Tibial nerve (tissue), 4 donors: ENCODE data around the gene RNF222. TPM values are rescaled to one million over a fixed set of nuclear protein-coding genes. Genes with fewer than 3 reads are reported as not detected.
"Not testable (repeated sequence)": the region's sequence is repeated elsewhere in the genome, so short reads cannot be mapped to it uniquely, and the experiment has no call there.

ENCODE experiments used
- DNase-seq, 2 donors: peaks; one replicate each; pipeline ENCODE4 v3.0.0-alpha.2; 2019; ENCODE audit warnings: low spot score in 2 of 2
- H3K27ac ChIP-seq, 4 donors: fragments of 200-600 bp; sonication (generic) in 3 of 4; one replicate each; pipeline ENCODE4 v1.5.1; 2017 to 2019; ENCODE audit warnings: mild to moderate bottlenecking in 1 of 4
- H3K27me3 ChIP-seq, 2 donors: fragments of 200-600 bp; sonication (generic) in 1 of 2; one replicate each; pipeline versions ENCODE4 v1.5.1 to v1.6.0; 2017 to 2019
- H3K36me3 ChIP-seq, 3 donors: fragments of 200-600 bp; sonication (generic); one replicate each; pipeline ENCODE4 v1.5.1; 2018 to 2019
- H3K4me1 ChIP-seq, 4 donors: fragments of 200-600 bp; sonication (generic) in 3 of 4; one replicate each; pipeline ENCODE4 v1.5.1; 2017 to 2019
- H3K4me3 ChIP-seq, 4 donors: fragments of 200-600 bp; sonication (generic) in 3 of 4; one replicate each; pipeline ENCODE4 v1.5.1; 2017 to 2019; ENCODE audit warnings: mild to moderate bottlenecking in 1 of 4, moderate library complexity in 1 of 4
- H3K9me3 ChIP-seq, 4 donors: fragments of 200-600 bp; sonication (generic) in 3 of 4; one replicate each; pipeline ENCODE4 v1.5.1; 2017 to 2019
- EP300 ChIP-seq, 2 donors: sonication (generic); formaldehyde crosslinking; IDR thresholded peaks; one replicate each; pipeline ENCODE4 v1.6.1; 2017; ENCODE audit warnings: antibody characterized with exemption in 2 of 2, mild to moderate bottlenecking in 1 of 2
- POLR2A ChIP-seq, 2 donors: fragments of 450-650 bp; IDR thresholded peaks; one replicate each; pipeline ENCODE4 v1.6.1; 2017; ENCODE audit warnings: antibody characterized with exemption in 2 of 2, mild to moderate bottlenecking in 2 of 2, moderate library complexity in 2 of 2
- WGBS, 2 donors: methylation state at CpG; one replicate each; pipeline ENCODE4 v1.1.5; 2018; 5-methylcytosine and 5-hydroxymethylcytosine counted together
- total RNA-seq, 4 donors: library from RNA; depleted of rRNA; stranded (reverse); fragments of >200 nt; gene quantifications; one replicate each; pipeline ENCODE4 v1.1.0, GENCODE V29; 2016
- TF ChIP-seq, protein P1 (sequence below), 5 experiments: fragments of 200-600 bp in 3 of 5; fragments of 450-650 bp in 2 of 5; sonication (generic) in 3 of 5; IDR thresholded peaks; one replicate each; pipeline ENCODE4 v1.5.1; 2016 to 2019; ENCODE audit warnings: antibody characterized with exemption in 5 of 5, mild to moderate bottlenecking in 3 of 5, moderate library complexity in 2 of 5

The RNF222 gene
- total RNA-seq, 4 donors from 2014 or later = 0.59 TPM; not detected in 3

DNA sequence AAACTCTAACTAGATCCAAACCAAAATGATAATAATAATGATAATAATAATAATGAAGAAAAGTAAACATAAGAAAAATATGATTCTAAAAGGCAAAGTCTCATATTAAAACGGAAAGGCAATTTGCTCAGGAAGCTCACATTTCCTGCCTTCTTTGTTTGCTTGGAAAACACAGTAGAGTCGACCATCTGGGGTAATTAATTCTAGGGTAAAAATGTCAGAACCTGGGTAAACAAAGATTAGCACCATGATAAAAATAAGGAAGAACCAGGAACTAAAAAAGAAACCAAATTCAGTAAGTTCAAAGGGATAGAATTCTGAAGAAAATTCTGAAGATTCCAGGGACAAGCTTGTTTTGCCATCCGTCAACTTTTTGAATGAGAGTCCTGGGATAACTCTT, 37.4 kb downstream of the RNF222 start:
- peak overlapping the region in 1 of 4 donors; percentile 41 for H3K27ac ChIP-seq
- H3K36me3 ChIP-seq = peaks cover 0 to 12% (median 0%) of the 10 kb centered on the region in 3 donors
- H3K4me1 ChIP-seq = peaks cover 0 to 12% (median 0%) of the 10 kb centered on the region in 4 donors
- no peaks in the 10 kb centered on the region for H3K27me3 ChIP-seq
- TF ChIP-seq POLR2A (IDR thresholded peaks at IDR 0.05) (no peak), EP300 (IDR thresholded peaks at IDR 0.05) (no peak)
- TF ChIP-seq, protein P1, sequence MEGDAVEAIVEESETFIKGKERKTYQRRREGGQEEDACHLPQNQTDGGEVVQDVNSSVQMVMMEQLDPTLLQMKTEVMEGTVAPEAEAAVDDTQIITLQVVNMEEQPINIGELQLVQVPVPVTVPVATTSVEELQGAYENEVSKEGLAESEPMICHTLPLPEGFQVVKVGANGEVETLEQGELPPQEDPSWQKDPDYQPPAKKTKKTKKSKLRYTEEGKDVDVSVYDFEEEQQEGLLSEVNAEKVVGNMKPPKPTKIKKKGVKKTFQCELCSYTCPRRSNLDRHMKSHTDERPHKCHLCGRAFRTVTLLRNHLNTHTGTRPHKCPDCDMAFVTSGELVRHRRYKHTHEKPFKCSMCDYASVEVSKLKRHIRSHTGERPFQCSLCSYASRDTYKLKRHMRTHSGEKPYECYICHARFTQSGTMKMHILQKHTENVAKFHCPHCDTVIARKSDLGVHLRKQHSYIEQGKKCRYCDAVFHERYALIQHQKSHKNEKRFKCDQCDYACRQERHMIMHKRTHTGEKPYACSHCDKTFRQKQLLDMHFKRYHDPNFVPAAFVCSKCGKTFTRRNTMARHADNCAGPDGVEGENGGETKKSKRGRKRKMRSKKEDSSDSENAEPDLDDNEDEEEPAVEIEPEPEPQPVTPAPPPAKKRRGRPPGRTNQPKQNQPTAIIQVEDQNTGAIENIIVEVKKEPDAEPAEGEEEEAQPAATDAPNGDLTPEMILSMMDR (IDR thresholded peaks at IDR 0.05) = no peak
- no peaks in the 10 kb centered on the region for H3K9me3 ChIP-seq
- 34 to 37% methylated on average over 3 of the region's 3 CpGs for WGBS, 2 donors
- H3K4me3 ChIP-seq = no peak overlapping the region
- no peak for DNase-seq

DNA sequence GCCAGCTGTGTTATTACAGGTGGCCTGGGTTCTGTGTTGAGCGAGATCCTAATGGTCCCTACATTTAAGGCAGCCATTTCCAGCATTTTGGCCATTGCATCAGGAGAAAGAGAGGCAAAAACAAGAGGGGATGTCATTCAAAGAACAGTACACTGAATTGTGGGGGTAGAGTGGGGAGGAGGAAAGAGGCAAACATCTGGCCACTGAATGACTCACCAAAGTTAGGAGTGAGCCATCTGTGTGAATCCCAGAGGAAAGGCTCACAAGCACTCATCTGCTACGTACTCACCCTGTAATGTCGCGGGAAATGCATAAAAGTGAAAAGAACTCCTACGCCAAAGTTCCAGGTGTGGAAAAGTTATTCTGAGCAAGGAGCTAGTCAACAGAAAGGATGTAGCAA, 37.9 kb downstream of the RNF222 start:
- Histone ChIP-seq H3K27me3 (no peaks in the 10 kb centered on the region), H3K36me3 (peaks cover 0 to 8% (median 0%) of the 10 kb centered on the region in 3 donors), H3K9me3 (no peaks in the 10 kb centered on the region), H3K4me1 (peaks cover 0 to 12% (median 0%) of the 10 kb centered on the region in 4 donors), H3K27ac (peak overlapping the region in 1 of 4 donors; percentile 35), H3K4me3 (no peak overlapping the region)
- 59 to 68% methylated on average over 5 of the region's 5 CpGs for WGBS, 2 donors
- DNase-seq = peak in 1 of 2 donors; percentile 31
- TF ChIP-seq POLR2A (IDR thresholded peaks at IDR 0.05) = no peak
- TF ChIP-seq EP300 (IDR thresholded peaks at IDR 0.05) = peak in 1 of 2 donors; percentile 65

DNA sequence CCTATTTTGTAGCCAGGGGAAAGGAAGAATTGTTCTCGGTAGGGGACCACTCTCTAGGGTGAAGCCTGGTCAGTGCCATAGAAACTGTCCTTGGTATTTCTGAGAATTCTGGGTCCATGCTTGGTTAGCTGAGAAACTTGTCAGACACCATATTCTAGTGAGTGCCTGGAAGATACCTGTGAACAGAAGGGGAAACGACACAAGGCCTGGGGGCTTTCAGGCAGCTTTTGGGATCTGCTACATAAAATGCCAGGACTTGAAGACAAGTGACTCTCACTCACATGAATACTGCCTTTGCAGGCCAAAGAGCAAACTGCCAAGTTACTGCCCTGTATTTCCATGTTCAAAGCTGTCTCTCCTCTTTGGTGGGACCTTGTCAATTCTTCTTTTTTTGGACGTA, 39.7 kb downstream of the RNF222 start:
- no peak for TF ChIP-seq POLR2A (IDR thresholded peaks at IDR 0.05)
- TF ChIP-seq, protein P1 (IDR thresholded peaks at IDR 0.05) = no peak
- TF ChIP-seq EP300 (IDR thresholded peaks at IDR 0.05) = no peak
- Histone ChIP-seq H3K27ac (no peak overlapping the region), H3K27me3 (no peaks in the 10 kb centered on the region), H3K4me1 (peaks cover 0 to 12% (median 0%) of the 10 kb centered on the region in 4 donors), H3K36me3 (no peaks in the 10 kb centered on the region), H3K4me3 (no peak overlapping the region), H3K9me3 (no peaks in the 10 kb centered on the region)
- WGBS, 2 donors = 90 to 93% methylated on average over 3 of the region's 3 CpGs
- no peak for DNase-seq

DNA sequence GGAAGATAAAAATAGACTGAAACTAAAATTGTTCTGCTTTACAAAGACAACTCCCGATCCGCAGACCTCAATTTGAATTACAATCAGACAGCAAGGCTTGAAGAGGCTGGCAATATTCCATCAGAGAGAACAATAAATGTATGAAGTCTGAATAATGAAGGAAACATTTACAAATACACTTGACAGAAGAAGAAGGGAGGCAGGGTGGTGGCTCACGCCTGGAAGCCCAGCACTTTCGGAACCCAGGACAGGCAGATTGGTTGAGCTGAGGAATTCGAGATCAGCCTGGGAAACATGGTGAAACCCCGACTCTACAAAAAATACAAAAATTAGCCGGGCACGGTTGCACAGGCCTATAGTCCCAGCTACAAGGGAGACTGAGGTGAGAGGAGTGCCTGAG, 43.4 kb downstream of the RNF222 start:
- Histone ChIP-seq H3K36me3 (no peaks in the 10 kb centered on the region), H3K27ac (no peak overlapping the region), H3K9me3 (no peaks in the 10 kb centered on the region), H3K4me3 (no peak overlapping the region), H3K4me1 (no peaks in the 10 kb centered on the region), H3K27me3 (no peaks in the 10 kb centered on the region)
- TF ChIP-seq POLR2A (IDR thresholded peaks at IDR 0.05) (no peak), EP300 (IDR thresholded peaks at IDR 0.05) (no peak)
- TF ChIP-seq, protein P1 (IDR thresholded peaks at IDR 0.05) = no peak
- no peak for DNase-seq
- 52 to 56% methylated on average over 8 of the region's 8 CpGs for WGBS, 2 donors

DNA sequence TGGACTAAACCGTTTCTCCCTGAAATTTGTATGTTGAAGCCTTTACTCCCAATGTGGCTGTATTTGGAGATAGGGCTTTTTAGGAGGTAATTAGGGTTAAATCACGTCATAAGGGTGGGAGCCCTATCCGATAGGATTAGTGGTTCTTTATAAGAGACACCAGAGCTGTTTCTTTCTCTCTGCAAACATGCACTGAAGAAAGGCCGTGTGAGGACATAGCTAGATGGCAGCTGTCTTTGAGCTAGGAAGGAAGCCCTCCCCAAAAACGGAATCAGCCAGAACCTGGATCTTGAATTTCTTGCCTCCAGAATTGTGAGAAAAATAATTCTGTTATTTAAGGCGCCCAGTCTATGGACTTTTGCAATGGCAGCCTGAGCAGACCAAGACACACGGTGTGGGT, 43.9 kb downstream of the RNF222 start:
- Histone ChIP-seq H3K27me3 (no peaks in the 10 kb centered on the region), H3K36me3 (no peaks in the 10 kb centered on the region), H3K9me3 (no peaks in the 10 kb centered on the region), H3K4me1 (no peaks in the 10 kb centered on the region), H3K27ac (no peak overlapping the region), H3K4me3 (no peak overlapping the region)
- TF ChIP-seq, protein P1 (IDR thresholded peaks at IDR 0.05) = no peak
- no peak for TF ChIP-seq EP300 (IDR thresholded peaks at IDR 0.05)
- no peak for DNase-seq
- WGBS, 2 donors = 73 to 79% methylated on average over 7 of the region's 7 CpGs

DNA sequence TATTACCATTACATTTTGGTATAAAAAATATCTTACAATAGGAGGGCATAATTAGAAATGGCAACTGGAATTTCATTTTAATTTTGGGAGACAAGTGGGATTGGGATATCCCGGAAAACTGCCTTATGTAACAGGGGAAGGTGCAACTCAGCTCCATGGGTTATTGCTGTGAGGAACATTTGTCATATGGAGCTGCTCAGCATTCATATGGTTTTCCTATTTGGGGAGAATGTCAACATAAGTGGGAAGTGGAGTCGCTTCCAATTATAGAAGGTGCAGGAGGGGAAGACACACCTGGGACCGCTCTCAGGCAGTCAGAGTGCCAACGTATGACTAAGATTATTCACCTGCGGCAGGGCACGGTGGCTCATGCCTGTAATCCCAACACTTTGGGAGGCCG, 47.3 kb downstream of the RNF222 start:
- Histone ChIP-seq H3K4me1 (no peaks in the 10 kb centered on the region), H3K4me3 (no peak overlapping the region), H3K27ac (no peak overlapping the region), H3K9me3 (no peaks in the 10 kb centered on the region), H3K27me3 (peaks cover 0 to 10% of the 10 kb centered on the region in 2 donors), H3K36me3 (no peaks in the 10 kb centered on the region)
- WGBS, 2 donors = 78 to 79% methylated on average over 7 of the region's 7 CpGs
- TF ChIP-seq, protein P1 (IDR thresholded peaks at IDR 0.05) = no peak
- TF ChIP-seq EP300 (IDR thresholded peaks at IDR 0.05) = no peak
- TF ChIP-seq POLR2A (IDR thresholded peaks at IDR 0.05) = no peak
- no peak for DNase-seq

DNA sequence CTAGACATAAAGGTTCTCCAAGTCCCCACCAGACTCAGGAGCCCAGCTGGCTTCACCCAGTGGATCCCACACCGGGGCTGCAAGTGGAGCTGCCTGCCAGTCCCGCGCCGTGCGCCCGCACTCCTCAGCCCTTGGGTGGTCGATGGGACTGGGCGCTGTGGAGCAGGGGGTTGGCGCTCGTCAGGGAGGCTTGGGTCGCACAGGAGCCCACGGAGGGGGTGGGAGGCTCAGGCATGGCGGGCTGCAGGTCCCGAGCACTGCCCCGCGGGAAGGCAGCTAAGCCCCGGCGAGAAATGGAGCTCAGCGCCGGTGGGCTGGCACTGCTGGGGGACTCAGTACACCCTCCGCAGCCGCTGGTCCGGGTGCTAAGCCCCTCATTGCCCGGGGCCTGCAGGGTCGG, 50.6 kb downstream of the RNF222 start:
- H3K27ac ChIP-seq, H3K4me1 ChIP-seq, DNase-seq, H3K9me3 ChIP-seq, H3K36me3 ChIP-seq: not testable (repeated sequence)
- H3K27me3 ChIP-seq = peaks cover 0 to 10% of the 10 kb centered on the region in 2 donors
- WGBS, 2 donors = 61 to 80% methylated on average over 8 to 10 of the region's 25 CpGs
- peak overlapping the region in 1 of 4 donors; percentile 16 for H3K4me3 ChIP-seq
